Endothelial cell of umbilical vein (primary cell): ENCODE results near the gene EPHA8. TPM values are rescaled to one million over a fixed set of nuclear protein-coding genes. Genes with fewer than 3 reads are reported as not detected.

Experiments used
- BruUV-seq: library from RNA; stranded (reverse); fragments of 400-500 nt; replicated peaks from 2 replicates; lab custom pipeline; 2021; lab: Mats Ljungman, UMichigan
- CTCF ChIA-PET: fragments of 300-600, 350-600 bp; sonication (Branson Sonifier 250); formaldehyde crosslinking; loops from one replicate; lab custom pipeline; 2021; ENCODE audit warnings: antibody characterized with exemption, inconsistent platforms; lab: Charles Lee
- POLR2A ChIA-PET: fragments of 300-600, 350-600 bp; sonication (Branson Sonifier 250); formaldehyde crosslinking; loops from one replicate; lab custom pipeline; 2021; ENCODE audit warnings: antibody characterized with exemption, inconsistent platforms; lab: Charles Lee
- DNase-seq: peaks from one replicate; pipeline ENCODE4 v3.0.0-alpha.2; 2011; ENCODE audit warnings: low read depth, low spot score
- FAIRE-seq: peaks from 2 replicates; lab custom pipeline; 2011; peaks lifted over from hg19 to GRCh38; lab: Jason Lieb, UNC
- H2AFZ ChIP-seq: 2 replicates; pipeline ENCODE4 v1.6.0; 2012; ENCODE audit warnings: low read depth, low read length, control low read depth, inconsistent platforms
- H3K27ac ChIP-seq: 2 replicates; pipeline ENCODE4 v1.5.1; 2011; ENCODE audit warnings: low read depth, mild to moderate bottlenecking, control low read depth, low read length, moderate library complexity; ENCODE audit not compliant: insufficient read depth
- H3K27me3 ChIP-seq, 2 experiments: 2 replicates each; pipeline versions ENCODE4 v1.6.0 to v1.6.1; 2011; ENCODE audit warnings: low read length in 2 of 2, mixed read lengths in 1 of 2; ENCODE audit not compliant: control insufficient read depth in 2 of 2, insufficient read depth in 2 of 2
- H3K36me3 ChIP-seq, 2 experiments: 2 replicates in 1 of 2; 3 replicates in 1 of 2; pipeline ENCODE4 v1.5.1; 2011; ENCODE audit warnings: low read length in 2 of 2, mild to moderate bottlenecking in 1 of 2, moderate library complexity in 1 of 2; ENCODE audit not compliant: control insufficient read depth in 2 of 2, insufficient read depth in 2 of 2; ENCODE audit errors: extremely low read depth in 1 of 2
- H3K4me1 ChIP-seq: 3 replicates; pipeline ENCODE4 v1.5.1; 2011; ENCODE audit warnings: mild to moderate bottlenecking, low read length; ENCODE audit not compliant: control insufficient read depth, insufficient read depth; ENCODE audit errors: extremely low read depth
- H3K4me2 ChIP-seq: 2 replicates; pipeline ENCODE4 v1.6.1; 2011; ENCODE audit warnings: low read length, control low read depth, mixed read lengths; ENCODE audit not compliant: insufficient read depth
- H3K4me3 ChIP-seq, 3 experiments: fragments of 200-600 bp in 1 of 3; sonication (generic), shearing (Covaris generic) in 1 of 3; replicated peaks in 1 of 3; 2 replicates each; pipeline ENCODE4 v1.5.1; 2011 to 2016; ENCODE audit warnings: control low read depth in 3 of 3, low read length in 3 of 3, mild to moderate bottlenecking in 2 of 3, inconsistent platforms in 1 of 3, low read depth in 1 of 3, moderate library complexity in 1 of 3; ENCODE audit not compliant: insufficient read depth in 1 of 3
- H3K79me2 ChIP-seq: 2 replicates; pipeline ENCODE4 v1.6.0; 2012; ENCODE audit warnings: low read length, inconsistent platforms; ENCODE audit not compliant: control insufficient read depth, insufficient read depth
- H3K9ac ChIP-seq: replicated peaks from 2 replicates; pipeline ENCODE3; 2011; ENCODE audit warnings: low read length, control low read depth; ENCODE audit not compliant: insufficient read depth; ENCODE audit errors: extremely low read depth
- H3K9me1 ChIP-seq: replicated peaks from 3 replicates; pipeline ENCODE4 v1.6.0; 2011; ENCODE audit warnings: mild to moderate bottlenecking, low read length; ENCODE audit not compliant: control insufficient read depth, insufficient read depth; ENCODE audit errors: extremely low read depth
- H3K9me3 ChIP-seq: replicated peaks from 2 replicates; pipeline ENCODE4 v1.5.1; 2012; ENCODE audit warnings: low read length, inconsistent platforms; ENCODE audit not compliant: control insufficient read depth, insufficient read depth
- H4K20me1 ChIP-seq: replicated peaks from 2 replicates; pipeline ENCODE3; 2011; ENCODE audit warnings: mild to moderate bottlenecking, low read length; ENCODE audit not compliant: control insufficient read depth, insufficient read depth; ENCODE audit errors: extremely low read depth
- CTCF ChIP-seq, 2 donors: IDR thresholded peaks; 1 replicate in 1 of 2; 2 replicates in 1 of 2; pipeline ENCODE4 v1.5.1; 2011; ENCODE audit warnings: low read length in 2 of 2, mild to moderate bottlenecking in 2 of 2, moderate library complexity in 2 of 2, control low read depth in 1 of 2, inconsistent platforms in 1 of 2, low read depth in 1 of 2; ENCODE audit not compliant: insufficient read depth in 1 of 2; ENCODE audit errors: extremely low read depth in 1 of 2
- EZH2 ChIP-seq: IDR thresholded peaks from 2 replicates; pipeline ENCODE4 v1.6.1; 2012; ENCODE audit warnings: borderline replicate concordance, low read depth, mild to moderate bottlenecking, moderate library complexity, low read length, inconsistent platforms; ENCODE audit not compliant: severe bottlenecking
- FOS ChIP-seq: IDR thresholded peaks from 2 replicates; pipeline ENCODE4 v1.6.1; 2011; ENCODE audit warnings: mild to moderate bottlenecking, low read length, moderate library complexity, borderline replicate concordance; ENCODE audit not compliant: insufficient read depth
- GATA2 ChIP-seq: IDR thresholded peaks from 2 replicates; pipeline ENCODE4 v1.7.0; 2011; ENCODE audit warnings: low read depth, mild to moderate bottlenecking, moderate library complexity, mixed read lengths, low read length; ENCODE audit not compliant: insufficient read length, insufficient read depth
- JUN ChIP-seq: IDR thresholded peaks from 2 replicates; pipeline ENCODE4 v1.6.1; 2011; ENCODE audit warnings: borderline replicate concordance, low read depth; ENCODE audit not compliant: insufficient read length, insufficient read depth
- MAX ChIP-seq: IDR thresholded peaks from 2 replicates; pipeline ENCODE4 v1.6.1; 2011; ENCODE audit not compliant: insufficient read depth, insufficient read length
- MYC ChIP-seq: IDR thresholded peaks from one replicate; pipeline ENCODE4 v1.6.1; 2011; ENCODE audit warnings: mild to moderate bottlenecking, low read depth, low read length
- POLR2A ChIP-seq: IDR thresholded peaks from 2 replicates; pipeline ENCODE4 v1.6.1; 2012; ENCODE audit warnings: low read depth, mild to moderate bottlenecking, control low read depth, low read length
- POLR2AphosphoS5 ChIP-seq: IDR thresholded peaks from 2 replicates; pipeline ENCODE4 v1.6.1; 2012; ENCODE audit warnings: low read depth, mild to moderate bottlenecking, control low read depth, low read length, moderate library complexity; ENCODE audit not compliant: insufficient read depth
- dilution Hi-C: fragments of 300-500 bp; cut with MboI; formaldehyde crosslinking; loops from one replicate; pipeline ENCODE4 v1.15.0; 2019; ENCODE audit warnings: low sequenced_read_pairs; ENCODE audit not compliant: extremely low pct_ligation_motif_present
- intact Hi-C: fragments of 100-400 bp; cut with micrococcal nuclease; formaldehyde crosslinking; loops from one replicate; pipeline ENCODE4 v1.10.0; 2022
- polyA plus RNA-seq, 4 experiments: library from polyadenylated mRNA; depleted of rRNA in 3 of 4; stranded (reverse) in 3 of 4; unstranded in 1 of 4; fragments of >200 nt; gene quantifications; 2 replicates each; pipeline versions ENCODE4 v1.2.1 to v1.2.3, GENCODE V29; 2011 to 2012; ENCODE audit warnings: missing spikeins in 1 of 4
- total RNA-seq: library from RNA; stranded (reverse); gene quantifications from 2 replicates; pipeline ENCODE4 v1.2.3, GENCODE V29; 2021

Gene EPHA8
- total and polyA plus RNA-seq, 2 donors (not counting 3 experiments of a cell fraction or from before 2014, with no cell fraction given) = not detected

- no peak for DNase-seq
- H3K27me3 ChIP-seq = no peaks in the 10 kb centered on the region
- FAIRE-seq = no peak
- ChIA-PET POLR2A (no interaction called here), CTCF (interaction anchor here (2.2 kb wide), 1 partner anchor 8 kb away, joined by 11 read pairs; no protein-coding TSS in a partner anchor)
- H3K4me3 ChIP-seq = no peak overlapping the region
- no peaks in the 10 kb centered on the region for H3K4me1 ChIP-seq
- H3K27ac ChIP-seq = no peak overlapping the region
- no peak overlapping the region for H2AFZ ChIP-seq
- no peak overlapping the region for H3K4me2 ChIP-seq
- no peaks in the 10 kb centered on the region for H3K79me2 ChIP-seq
- H3K9ac ChIP-seq = no peak overlapping the region
- no TSS peak for BruUV-seq
- no peak for TF ChIP-seq CTCF (IDR thresholded peaks at IDR 0.05; ENCODE audit: extremely low read depth in 1 of 2, insufficient read depth in 1 of 2, low read depth in 1 of 2, low read length in 2 of 2)
- no peak for TF ChIP-seq MAX
- no peak for TF ChIP-seq JUN
- TF ChIP-seq POLR2A = no peak
- no peak for TF ChIP-seq FOS
- TF ChIP-seq MYC = no peak
- no peak for TF ChIP-seq GATA2
- TF ChIP-seq POLR2AphosphoS5 = no peak
- no peak for TF ChIP-seq EZH2
- no peaks in the 10 kb centered on the region for H4K20me1 ChIP-seq
- H3K9me1 ChIP-seq = no peaks in the 10 kb centered on the region
- dilution Hi-C loops = no loop called here
- H3K36me3 ChIP-seq = no peaks in the 10 kb centered on the region
- no peaks in the 10 kb centered on the region for H3K9me3 ChIP-seq
- intact Hi-C loops = no loop called here
Observed at GRCh38 chr1:22582661-22583635, 19.7 kb downstream of the EPHA8 start.
